Activated naive CD8-positive, alpha-beta T cell treated with anti-CD3 and anti-CD28 coated beads, Interleukin-2, amount 10 ng/mL, durations not matched to agents 7 days and 5 days (primary cell): ENCODE measurements around the gene MIS18BP1. TPM values are rescaled to one million over a fixed set of nuclear protein-coding genes. Genes with fewer than 3 reads are reported as not detected.

Source experiments
- ATAC-seq: fragments of 150-1000 bp; cut with Tn5 transposase; one replicate; pipeline ENCODE4 v1.10.0; 2021; ENCODE audit warnings: low read depth, moderate library complexity
- POLR2A ChIA-PET: fragments of 350-600 bp; sonication (Branson Sonifier 250); formaldehyde crosslinking; loops from one replicate; lab custom pipeline; 2021; ENCODE audit warnings: antibody characterized with exemption; lab: Charles Lee
- DNase-seq: peaks from one replicate; pipeline ENCODE4 v3.0.0; 2021
- H3K27ac Mint-ChIP-seq: one replicate; pipeline ENCODE4 v1.8.0; 2022; ENCODE audit warnings: mild to moderate bottlenecking, mixed read lengths
- H3K27me3 Mint-ChIP-seq: one replicate; pipeline ENCODE4 v1.8.0; 2022; ENCODE audit warnings: mild to moderate bottlenecking, moderate library complexity, mixed read lengths
- H3K36me3 Mint-ChIP-seq: one replicate; pipeline ENCODE4 v1.8.0; 2021; ENCODE audit warnings: mild to moderate bottlenecking, mixed read lengths
- H3K4me1 Mint-ChIP-seq: one replicate; pipeline ENCODE4 v1.8.0; 2021; ENCODE audit warnings: mixed read lengths
- H3K4me3 Mint-ChIP-seq: one replicate; pipeline ENCODE4 v1.8.0; 2022; ENCODE audit warnings: mild to moderate bottlenecking, moderate library complexity, mixed read lengths
- H3K9me3 Mint-ChIP-seq: one replicate; pipeline ENCODE4 v1.8.0; 2021; ENCODE audit warnings: mixed read lengths
- total RNA-seq, 2 experiments: library from RNA; stranded (reverse); gene quantifications; one replicate each; pipeline ENCODE4 v1.2.3, GENCODE V29; 2021

MIS18BP1 gene
- total RNA-seq, 2 experiments from 2014 or later, result 52.0 to 57.2 TPM

DNA sequence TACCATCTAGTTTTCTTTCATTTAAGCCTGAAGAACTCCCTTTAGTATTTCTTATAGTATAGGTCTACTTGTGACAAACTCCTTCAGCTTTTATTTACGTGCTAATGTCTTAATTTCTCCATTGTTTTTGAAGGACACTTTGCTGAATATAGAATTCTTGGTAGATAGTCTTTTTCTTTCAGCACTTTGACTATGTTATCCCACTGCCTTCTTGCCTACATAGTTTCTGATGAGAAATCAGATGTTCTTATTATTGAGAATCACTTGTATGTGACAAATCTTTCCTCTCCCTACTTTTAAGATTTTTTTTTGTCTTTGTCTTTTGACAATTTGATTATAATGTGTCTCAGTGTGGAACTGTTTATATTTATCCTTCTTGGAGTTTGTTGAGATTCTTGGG lies 5.1 kb upstream of the MIS18BP1 start:
- POLR2A ChIA-PET, result no interaction called here
- peaks cover 24% of the 10 kb centered on the region for H3K9me3 Mint-ChIP-seq
- no peak for ATAC-seq

DNA sequence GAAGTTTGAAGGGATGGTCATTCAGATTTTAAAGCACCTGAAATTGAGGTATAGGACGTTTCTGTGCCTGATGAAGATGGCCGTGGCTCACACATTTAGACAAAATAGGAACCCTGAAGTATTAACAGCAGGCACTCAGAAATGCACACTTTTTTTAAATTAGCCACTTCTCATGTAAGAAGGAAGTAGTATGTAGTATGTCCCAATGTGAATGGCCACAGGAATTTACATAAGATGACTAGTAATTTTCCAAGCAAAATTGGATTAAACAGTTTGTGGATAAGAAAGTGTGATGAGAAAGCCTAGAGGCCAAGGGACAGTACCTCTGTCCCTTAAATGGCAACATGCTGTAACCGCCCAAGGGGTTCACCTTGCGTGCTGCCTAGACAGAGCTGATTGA lies 1.8 kb upstream of the MIS18BP1 start:
- Mint-ChIP-seq H3K4me3 (no peak overlapping the region), H3K27ac (no peak overlapping the region)

More for the DNA sequence above, 5.1 kb upstream of the MIS18BP1 start:
- Mint-ChIP-seq H3K4me3 (no peak overlapping the region), H3K27ac (no peak overlapping the region), H3K27me3 (peaks cover 3% of the 10 kb centered on the region), H3K4me1 (no peaks in the 10 kb centered on the region), H3K36me3 (peaks cover 12% of the 10 kb centered on the region)
- DNase-seq, result no peak

DNA sequence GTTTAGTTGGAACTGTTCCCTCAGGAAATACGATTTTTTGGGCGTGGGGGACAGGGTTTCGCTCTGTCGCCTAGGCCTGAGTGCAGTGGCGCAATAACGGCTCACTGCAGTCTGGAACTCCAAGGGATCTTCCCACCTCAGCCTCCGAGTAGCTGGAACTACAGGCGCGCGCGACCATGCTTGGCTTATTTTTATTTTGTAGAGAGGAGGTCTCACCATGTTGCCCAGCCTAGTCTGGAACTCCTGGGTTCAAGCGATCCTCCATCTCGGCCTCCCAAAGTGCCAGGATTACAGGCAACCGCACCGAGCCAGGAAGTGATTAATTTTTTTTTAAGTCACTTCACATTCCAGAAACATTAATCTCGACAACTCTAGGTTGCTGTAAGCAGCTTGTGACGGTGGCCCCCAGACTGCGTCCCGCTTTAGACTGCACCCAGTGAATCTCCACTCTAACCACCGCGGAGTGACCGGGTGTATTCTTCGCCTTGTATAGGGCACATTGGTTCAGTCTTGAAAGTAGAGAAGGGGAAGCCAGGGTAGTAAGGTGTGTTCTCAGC lies 830 bp upstream of the MIS18BP1 start:
- DNase-seq (no peak), ATAC-seq (no peak)
- H3K9me3 Mint-ChIP-seq, result peaks cover 8% of the 10 kb centered on the region
- peak overlapping the region; percentile 85 for H3K4me3 Mint-ChIP-seq
- H3K36me3 Mint-ChIP-seq, result peaks cover 18% of the 10 kb centered on the region
- H3K4me1 Mint-ChIP-seq, result peaks cover 14% of the 10 kb centered on the region
- POLR2A ChIA-PET, result interaction anchor here (0.6 to 1.8 kb wide), 8 partner anchors 12 to 293 kb away, joined by 3 to 17 read pairs (median 4); partner anchors contain the start of genes FANCM, KLHL28, PRPF39 and TOGARAM1
- peak overlapping the region; percentile 95 for H3K27ac Mint-ChIP-seq
- H3K27me3 Mint-ChIP-seq, result no peaks in the 10 kb centered on the region

More for the DNA sequence above, 1.8 kb upstream of the MIS18BP1 start:
- Mint-ChIP-seq H3K27me3 (no peaks in the 10 kb centered on the region), H3K36me3 (peaks cover 23% of the 10 kb centered on the region), H3K4me1 (peaks cover 14% of the 10 kb centered on the region), H3K9me3 (peaks cover 17% of the 10 kb centered on the region)
- ATAC-seq (no peak), DNase-seq (no peak)
- POLR2A ChIA-PET, result no interaction called here

DNA sequence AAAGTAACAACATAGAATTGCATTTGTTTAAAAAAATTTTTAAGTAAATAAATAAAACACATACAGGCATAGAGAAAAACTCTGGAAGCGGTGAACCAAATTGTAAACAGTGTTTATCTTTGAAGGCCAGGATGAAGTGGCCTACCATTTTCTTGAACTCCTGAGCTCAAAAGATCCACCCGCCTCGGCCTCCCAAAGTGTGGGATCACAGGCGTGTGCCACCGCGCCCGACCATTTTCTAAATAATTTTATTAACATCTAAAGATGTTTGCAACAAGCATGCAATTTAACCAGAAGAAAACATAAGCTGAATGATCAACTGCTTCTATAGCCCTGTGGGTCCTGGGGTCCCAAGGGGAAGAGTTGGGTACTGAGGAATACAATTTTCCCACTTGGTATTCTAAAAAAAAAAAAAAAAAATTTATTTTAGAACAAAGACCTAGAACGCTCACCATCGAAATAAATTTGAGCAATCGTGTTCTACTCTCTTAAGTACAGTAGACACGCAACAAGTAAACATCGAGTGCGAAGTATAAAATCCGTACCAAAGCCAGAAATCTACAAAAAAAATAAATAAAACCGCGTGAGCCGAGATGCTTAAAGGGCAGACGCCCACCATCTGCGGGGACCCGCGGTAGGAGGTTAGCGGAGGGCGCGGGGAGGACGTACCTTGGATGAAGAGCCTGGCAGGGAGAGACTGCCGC lies 484 bp downstream of the MIS18BP1 start:
- POLR2A ChIA-PET, result interaction anchor here (0.7 to 1.8 kb wide), 9 partner anchors 10 to 356 kb away, joined by 3 to 17 read pairs (median 3); partner anchors contain the start of genes FANCM, KLHL28, PRPF39 and TOGARAM1
- Mint-ChIP-seq H3K9me3 (peaks cover 2% of the 10 kb centered on the region), H3K27me3 (no peaks in the 10 kb centered on the region), H3K4me3 (peak overlapping the region; percentile 85), H3K4me1 (peaks cover 14% of the 10 kb centered on the region), H3K36me3 (peaks cover 14% of the 10 kb centered on the region), H3K27ac (peak overlapping the region; percentile 95)
- ATAC-seq (no peak), DNase-seq (peak; percentile 43)

DNA sequence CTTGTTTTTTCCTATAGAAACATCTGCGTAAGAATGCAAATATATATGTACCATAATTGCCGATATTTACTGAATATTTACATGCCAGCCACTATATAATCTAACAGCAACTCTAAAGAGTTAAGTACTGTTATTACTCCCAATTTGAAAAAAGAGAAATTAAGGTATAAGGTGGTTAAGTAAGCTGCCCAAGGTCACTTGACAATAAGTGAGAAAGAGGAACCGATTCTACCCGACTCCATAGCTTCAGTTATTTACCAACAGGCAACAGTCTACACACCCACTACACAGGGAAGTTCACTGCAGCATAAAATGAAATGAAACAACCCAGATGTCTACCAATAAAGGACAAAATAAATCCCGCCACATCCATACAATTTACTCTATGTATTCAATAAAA lies 1.1 kb downstream of the MIS18BP1 start:
- POLR2A ChIA-PET, result interaction anchor here (0.7 to 1.8 kb wide), 5 partner anchors 16 to 355 kb away, joined by 3 to 17 read pairs (median 4); partner anchors contain the start of genes FANCM, KLHL28 and TOGARAM1
- H3K36me3 Mint-ChIP-seq, result peaks cover 11% of the 10 kb centered on the region
- H3K27me3 Mint-ChIP-seq, result no peaks in the 10 kb centered on the region
- peaks cover 16% of the 10 kb centered on the region for H3K4me1 Mint-ChIP-seq
- H3K4me3 Mint-ChIP-seq, result peak overlapping the region; percentile 85
- H3K27ac Mint-ChIP-seq, result peak overlapping the region; percentile 95
- DNase-seq (no peak), ATAC-seq (no peak)
- no peaks in the 10 kb centered on the region for H3K9me3 Mint-ChIP-seq

DNA sequence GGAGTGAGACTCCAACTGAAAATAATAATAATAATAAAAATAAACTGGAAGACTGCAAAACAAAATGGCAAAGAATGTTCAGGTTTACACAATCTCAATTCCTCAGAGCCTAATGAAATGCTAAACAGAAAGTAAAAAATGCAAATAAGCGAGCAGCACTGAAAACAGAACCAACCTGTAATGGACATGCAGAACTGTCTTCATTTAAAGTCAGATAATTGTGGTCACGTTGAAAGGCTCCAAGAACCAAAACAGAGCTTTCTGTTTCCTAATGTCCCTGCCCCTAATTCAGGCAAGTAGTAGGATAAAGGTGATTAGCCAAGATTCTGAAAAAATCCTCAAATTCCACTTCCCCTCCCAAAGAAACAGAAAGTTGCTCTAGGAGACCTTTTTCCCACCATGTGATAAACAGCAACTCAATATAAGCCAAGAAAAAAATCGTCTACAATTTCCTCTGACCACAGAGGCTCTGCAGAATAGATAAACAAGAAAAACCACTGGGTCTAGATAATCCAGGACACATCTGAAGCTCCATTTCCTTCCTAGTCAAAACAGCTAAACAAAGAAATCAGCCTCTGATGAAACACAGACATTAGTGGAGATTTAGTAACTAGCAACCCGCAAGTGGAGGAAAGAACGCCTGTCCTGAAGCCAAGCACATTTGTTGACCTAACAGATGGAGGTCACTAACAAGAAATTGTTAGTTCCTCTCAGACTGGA lies 3.0 kb downstream of the MIS18BP1 start:
- peaks cover 16% of the 10 kb centered on the region for H3K4me1 Mint-ChIP-seq
- ATAC-seq (no peak), DNase-seq (no peak)
- no peaks in the 10 kb centered on the region for H3K9me3 Mint-ChIP-seq
- peak overlapping the region; percentile 62 for H3K27ac Mint-ChIP-seq
- H3K27me3 Mint-ChIP-seq, result no peaks in the 10 kb centered on the region
- peaks cover 11% of the 10 kb centered on the region for H3K36me3 Mint-ChIP-seq
- peak overlapping the region; percentile 63 for H3K4me3 Mint-ChIP-seq
- POLR2A ChIA-PET, result interaction anchor here (0.5 kb wide), 1 partner anchor 273 kb away, joined by 3 read pairs; no protein-coding TSS in a partner anchor

DNA sequence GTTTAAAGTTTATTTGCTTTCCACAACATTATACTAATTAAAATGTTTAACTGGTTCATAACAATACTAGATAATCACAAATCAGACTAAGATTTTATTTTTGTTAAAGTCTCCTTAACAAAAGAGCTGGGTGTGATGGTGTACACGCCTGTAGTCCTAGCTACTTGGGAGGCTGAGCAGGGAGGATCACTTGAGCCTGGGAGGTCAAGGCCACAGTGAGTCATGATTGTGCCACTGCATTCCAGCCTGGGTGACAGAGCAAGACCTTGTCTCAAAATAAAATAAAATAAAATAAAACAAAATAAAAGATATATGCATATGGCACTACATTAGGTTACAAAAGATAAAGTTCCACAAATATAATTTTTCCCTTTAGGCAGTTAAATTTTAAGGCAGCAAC lies 5.6 kb downstream of the MIS18BP1 start:
- DNase-seq, result no peak
- peaks cover 11% of the 10 kb centered on the region for H3K36me3 Mint-ChIP-seq

DNA sequence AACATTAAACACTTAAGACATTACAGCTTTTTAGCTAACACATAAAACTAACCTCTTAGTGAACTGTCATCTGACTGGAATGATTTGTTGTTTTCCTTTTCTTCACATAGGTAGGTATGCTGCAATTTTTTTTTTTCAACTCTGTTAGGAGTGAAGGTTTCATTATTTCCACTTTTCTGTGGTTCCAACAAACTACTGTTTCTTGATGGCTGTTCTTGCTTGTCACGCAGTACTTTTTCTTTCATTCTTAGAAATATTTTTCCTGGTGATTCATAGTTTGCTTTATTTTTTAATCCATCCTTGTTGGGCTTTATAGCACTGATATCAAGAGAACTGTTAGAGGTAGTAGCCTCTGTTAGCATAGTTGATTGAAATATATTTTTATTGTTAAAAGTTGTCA lies 6.3 kb downstream of the MIS18BP1 start:
- POLR2A ChIA-PET, result no interaction called here
- no peak for ATAC-seq
- H3K4me1 Mint-ChIP-seq, result peaks cover 15% of the 10 kb centered on the region

More for the DNA sequence above, 5.6 kb downstream of the MIS18BP1 start:
- no peak overlapping the region for H3K27ac Mint-ChIP-seq
- H3K27me3 Mint-ChIP-seq, result no peaks in the 10 kb centered on the region
- no peak overlapping the region for H3K4me3 Mint-ChIP-seq
- no peak for ATAC-seq
- no peaks in the 10 kb centered on the region for H3K9me3 Mint-ChIP-seq
- POLR2A ChIA-PET, result no interaction called here
- H3K4me1 Mint-ChIP-seq, result peaks cover 16% of the 10 kb centered on the region

DNA sequence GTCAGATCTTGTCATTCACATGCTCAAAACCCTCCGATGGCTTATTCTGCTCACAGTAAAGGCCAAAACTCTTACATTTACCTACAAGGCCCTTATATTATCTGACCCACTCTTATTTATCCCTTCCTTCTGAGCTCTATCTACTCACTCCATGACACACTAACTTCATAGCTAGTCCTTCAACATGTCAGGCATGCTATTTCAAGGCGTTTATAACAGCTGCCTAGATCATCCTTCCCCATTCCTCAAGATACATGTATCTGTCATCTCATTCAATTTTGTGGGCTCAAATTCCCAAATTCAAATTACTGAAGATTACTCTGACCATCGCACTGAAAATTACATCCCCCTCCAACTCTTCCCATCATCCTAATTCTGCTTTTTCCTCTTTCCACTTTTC lies 6.9 kb downstream of the MIS18BP1 start:
- no peak for DNase-seq
- Mint-ChIP-seq H3K36me3 (peaks cover 13% of the 10 kb centered on the region), H3K9me3 (no peaks in the 10 kb centered on the region), H3K4me1 (peaks cover 11% of the 10 kb centered on the region), H3K27me3 (no peaks in the 10 kb centered on the region), H3K27ac (no peak overlapping the region), H3K4me3 (no peak overlapping the region)
- no peak for ATAC-seq
- POLR2A ChIA-PET, result no interaction called here

More for the DNA sequence above, 6.3 kb downstream of the MIS18BP1 start:
- Mint-ChIP-seq H3K27ac (no peak overlapping the region), H3K27me3 (no peaks in the 10 kb centered on the region), H3K36me3 (peaks cover 13% of the 10 kb centered on the region), H3K9me3 (no peaks in the 10 kb centered on the region), H3K4me3 (peak overlapping the region; percentile 10)
- no peak for DNase-seq

DNA sequence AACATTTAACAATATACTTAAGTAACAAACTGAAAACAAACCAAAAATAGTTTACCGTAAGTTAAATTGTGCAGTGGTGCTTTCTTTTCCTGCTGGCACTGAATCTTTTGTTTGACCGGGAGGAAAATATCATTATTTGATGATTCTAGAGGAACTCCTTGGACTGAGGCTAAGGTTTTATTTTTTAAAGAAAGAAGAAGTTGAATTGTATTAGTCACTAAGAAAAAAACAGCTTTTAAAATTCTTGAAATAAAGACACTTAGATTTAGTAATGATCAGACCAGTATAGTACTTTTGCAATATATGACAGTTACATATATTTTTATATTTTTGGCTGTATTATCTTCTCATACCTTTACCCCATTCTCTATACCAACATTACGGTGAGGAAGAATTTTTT lies 10.3 kb downstream of the MIS18BP1 start:
- Mint-ChIP-seq H3K36me3 (peaks cover 13% of the 10 kb centered on the region), H3K4me3 (no peak overlapping the region), H3K4me1 (peaks cover 2% of the 10 kb centered on the region), H3K27ac (no peak overlapping the region), H3K9me3 (no peaks in the 10 kb centered on the region), H3K27me3 (no peaks in the 10 kb centered on the region)
- POLR2A ChIA-PET, result interaction anchor here (1.0 kb wide), 1 partner anchor 11 kb away, joined by 3 read pairs; the partner anchor contains the start of gene MIS18BP1
- DNase-seq (no peak), ATAC-seq (no peak)

DNA sequence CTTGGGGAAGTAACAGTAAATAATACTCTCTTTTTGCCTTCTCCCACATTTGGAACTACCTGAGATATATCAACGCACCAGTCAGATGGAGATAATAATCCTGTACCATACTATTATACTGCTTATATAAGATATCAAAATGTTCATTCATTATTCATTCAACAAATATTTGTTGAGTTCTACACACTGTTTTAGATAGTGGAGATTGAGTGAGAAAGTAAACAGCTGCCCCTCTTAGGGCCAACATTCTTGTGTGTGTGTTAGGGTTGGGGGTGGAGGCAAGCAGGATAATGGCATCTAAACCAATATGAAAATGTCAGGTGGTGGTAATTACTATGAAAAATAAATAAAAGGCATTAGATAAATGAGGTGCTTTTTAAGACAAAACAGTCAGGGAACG lies 14.0 kb downstream of the MIS18BP1 start:
- H3K27ac Mint-ChIP-seq, result no peak overlapping the region
- DNase-seq, result no peak
- H3K9me3 Mint-ChIP-seq, result no peaks in the 10 kb centered on the region
- H3K4me1 Mint-ChIP-seq, result no peaks in the 10 kb centered on the region
- ATAC-seq, result no peak
- no peaks in the 10 kb centered on the region for H3K27me3 Mint-ChIP-seq
- POLR2A ChIA-PET, result no interaction called here
- no peak overlapping the region for H3K4me3 Mint-ChIP-seq
- H3K36me3 Mint-ChIP-seq, result peaks cover 22% of the 10 kb centered on the region

DNA sequence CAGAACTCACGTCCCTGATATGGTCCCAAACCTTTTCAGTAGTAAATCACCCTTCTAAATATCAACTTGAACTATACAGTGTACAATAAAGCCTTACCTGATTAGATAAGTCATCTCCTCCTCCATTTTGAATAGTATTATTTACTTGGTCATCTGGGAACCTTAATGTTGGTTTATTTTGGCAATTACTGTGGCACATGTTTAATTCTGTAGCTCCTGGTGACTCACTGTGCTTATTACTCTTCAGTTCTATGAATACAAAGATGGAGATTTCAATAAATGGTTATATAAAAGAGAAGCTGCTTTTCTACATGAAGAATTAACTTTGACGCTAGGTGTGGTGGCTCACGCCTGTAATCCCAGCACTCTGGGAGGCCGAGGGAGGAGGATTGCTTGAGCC lies 25.4 kb downstream of the MIS18BP1 start:
- DNase-seq (no peak), ATAC-seq (no peak)
- POLR2A ChIA-PET, result no interaction called here
- Mint-ChIP-seq H3K27me3 (no peaks in the 10 kb centered on the region), H3K9me3 (no peaks in the 10 kb centered on the region), H3K27ac (no peak overlapping the region), H3K4me3 (no peak overlapping the region), H3K4me1 (peaks cover 27% of the 10 kb centered on the region), H3K36me3 (peaks cover 52% of the 10 kb centered on the region)
